Measurements from ENCODE around the gene ETFBKMT.

The ETFBKMT gene

DNA sequence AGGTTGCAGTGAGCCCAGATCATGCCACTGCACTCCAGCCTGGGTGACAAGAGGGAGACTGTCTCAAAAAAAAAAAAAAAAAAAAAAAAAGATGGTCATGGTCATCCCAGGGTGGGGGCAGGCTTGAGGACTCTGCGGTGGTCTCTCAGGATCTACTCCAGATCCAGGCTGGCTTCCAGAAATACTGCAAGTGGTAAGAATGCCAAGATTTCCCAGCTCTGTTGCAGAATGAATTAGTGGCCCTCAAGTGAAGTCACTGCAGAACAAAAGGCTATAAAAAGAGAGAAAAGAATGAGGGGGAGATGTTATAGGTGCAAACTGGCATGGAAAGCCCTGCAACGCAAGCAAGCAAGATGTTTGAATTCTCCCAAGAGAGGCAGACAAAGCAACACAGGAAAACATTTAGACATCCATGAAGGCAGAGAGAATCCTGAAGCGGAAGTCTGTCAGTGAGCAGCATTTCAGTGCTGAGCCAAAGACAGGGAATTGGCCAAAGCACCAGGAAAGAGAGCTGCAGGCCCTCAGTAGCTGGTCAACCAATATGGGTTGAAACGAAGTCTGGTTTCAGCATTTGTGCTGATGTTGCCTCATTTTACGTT, 31.9 kb upstream of the ETFBKMT start:
- Histone ChIP-seq H3K4me2 (ENCODE audit: low read depth, low read length) (no peak overlapping the region), H3K36me3 (replicated peaks; ENCODE audit: insufficient read depth, low read length) (no peaks in the 10 kb centered on the region), H3K9ac (ENCODE audit: low read length) (no peak overlapping the region), H3K9me3 (replicated peaks; ENCODE audit: insufficient read depth, low read length) (no peaks in the 10 kb centered on the region), H3K4me1 (ENCODE audit: low read length) (no peaks in the 10 kb centered on the region), H3K9me2 (replicated peaks; ENCODE audit: insufficient read depth, low read length) (no peaks in the 10 kb centered on the region), H3K27ac (ENCODE audit: low read length) (no peak overlapping the region), H4K20me1 (ENCODE audit: insufficient read depth, low read length) (no peaks in the 10 kb centered on the region), H3K27me3 (replicated peaks; ENCODE audit: insufficient read depth, low read length) (no peaks in the 10 kb centered on the region), H3K79me2 (ENCODE audit: low read length) (no peaks in the 10 kb centered on the region), H3K4me3 (ENCODE audit: low read length) (no peak overlapping the region), H2AFZ (ENCODE audit: low read length) (no peak overlapping the region), H3F3A (ENCODE audit: insufficient read depth, low read length) (no peaks in the 10 kb centered on the region)
- DNase-seq = no peak
- no peak for TF ChIP-seq EZH2phosphoT487 (IDR thresholded peaks at IDR 0.05; ENCODE audit: low read length)
- TF ChIP-seq EZH2 (optimal IDR thresholded peaks at IDR 0.05; ENCODE audit: low read depth, low read length) = no peak
- TF ChIP-seq, protein P1, sequence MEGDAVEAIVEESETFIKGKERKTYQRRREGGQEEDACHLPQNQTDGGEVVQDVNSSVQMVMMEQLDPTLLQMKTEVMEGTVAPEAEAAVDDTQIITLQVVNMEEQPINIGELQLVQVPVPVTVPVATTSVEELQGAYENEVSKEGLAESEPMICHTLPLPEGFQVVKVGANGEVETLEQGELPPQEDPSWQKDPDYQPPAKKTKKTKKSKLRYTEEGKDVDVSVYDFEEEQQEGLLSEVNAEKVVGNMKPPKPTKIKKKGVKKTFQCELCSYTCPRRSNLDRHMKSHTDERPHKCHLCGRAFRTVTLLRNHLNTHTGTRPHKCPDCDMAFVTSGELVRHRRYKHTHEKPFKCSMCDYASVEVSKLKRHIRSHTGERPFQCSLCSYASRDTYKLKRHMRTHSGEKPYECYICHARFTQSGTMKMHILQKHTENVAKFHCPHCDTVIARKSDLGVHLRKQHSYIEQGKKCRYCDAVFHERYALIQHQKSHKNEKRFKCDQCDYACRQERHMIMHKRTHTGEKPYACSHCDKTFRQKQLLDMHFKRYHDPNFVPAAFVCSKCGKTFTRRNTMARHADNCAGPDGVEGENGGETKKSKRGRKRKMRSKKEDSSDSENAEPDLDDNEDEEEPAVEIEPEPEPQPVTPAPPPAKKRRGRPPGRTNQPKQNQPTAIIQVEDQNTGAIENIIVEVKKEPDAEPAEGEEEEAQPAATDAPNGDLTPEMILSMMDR (IDR thresholded peaks at IDR 0.05; ENCODE audit: low read length) = no peak

DNA sequence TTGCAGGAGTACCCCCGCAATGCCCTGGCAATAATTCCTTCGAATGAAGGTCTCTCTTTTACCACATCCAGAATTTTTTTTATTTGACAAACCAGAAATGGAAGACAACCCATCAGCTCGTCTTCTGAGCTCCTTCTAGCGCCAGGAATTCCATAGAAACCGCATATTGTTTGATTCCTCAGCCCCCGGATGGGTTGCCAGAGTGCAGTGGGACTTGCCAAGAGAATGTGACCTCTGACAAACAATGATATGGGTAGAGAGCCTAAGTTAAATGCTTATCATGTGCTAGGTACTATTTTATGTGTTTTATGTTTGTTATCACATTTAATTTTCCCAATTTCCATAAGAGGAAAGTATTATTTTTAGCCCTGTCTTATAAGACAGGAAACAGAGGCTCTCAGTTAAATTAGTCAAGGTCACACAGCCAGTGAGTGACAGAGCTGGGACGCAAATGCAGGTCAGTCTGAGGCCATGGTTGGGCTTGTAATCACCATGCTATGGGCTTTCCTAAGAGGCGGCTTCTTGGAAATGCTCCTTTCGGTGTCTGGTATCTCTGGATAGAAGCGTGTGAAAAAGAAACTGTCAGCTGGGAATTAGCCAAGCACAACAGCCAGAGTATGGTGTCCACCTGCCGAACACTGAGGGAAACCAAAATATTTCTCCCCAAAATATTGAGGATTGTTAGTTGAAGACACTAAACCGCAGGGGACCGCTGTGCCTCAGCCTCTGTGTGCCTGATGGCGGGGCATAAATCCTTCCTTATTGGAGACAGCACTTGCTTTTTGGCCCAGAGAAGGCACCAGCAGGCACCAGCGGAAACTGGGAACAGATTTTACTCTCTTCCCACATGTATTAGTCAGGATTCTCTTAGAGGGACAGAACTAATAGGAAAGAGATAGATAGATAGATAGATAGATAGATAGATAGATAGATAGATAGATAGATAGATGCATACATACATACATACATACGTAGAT, 29.4 kb upstream of the ETFBKMT start:
- DNase-seq = no peak

GRCh38 chr12:31631023-31631724, 28.3 kb upstream of the ETFBKMT start:
- Histone ChIP-seq H3K27ac (ENCODE audit: low read length) (no peak overlapping the region), H3K36me3 (replicated peaks; ENCODE audit: insufficient read depth, low read length) (no peaks in the 10 kb centered on the region), H3K9ac (ENCODE audit: low read length) (no peak overlapping the region), H3K9me2 (replicated peaks; ENCODE audit: insufficient read depth, low read length) (no peaks in the 10 kb centered on the region), H3K4me2 (ENCODE audit: low read depth, low read length) (no peak overlapping the region), H2AFZ (ENCODE audit: low read length) (no peak overlapping the region), H3K9me3 (replicated peaks; ENCODE audit: insufficient read depth, low read length) (no peaks in the 10 kb centered on the region), H3F3A (ENCODE audit: insufficient read depth, low read length) (no peaks in the 10 kb centered on the region), H3K4me1 (ENCODE audit: low read length) (no peaks in the 10 kb centered on the region), H3K79me2 (ENCODE audit: low read length) (no peaks in the 10 kb centered on the region), H3K4me3 (ENCODE audit: low read length) (no peak overlapping the region), H4K20me1 (ENCODE audit: insufficient read depth, low read length) (no peaks in the 10 kb centered on the region), H3K27me3 (replicated peaks; ENCODE audit: insufficient read depth, low read length) (no peaks in the 10 kb centered on the region)
- TF ChIP-seq, protein P1 (IDR thresholded peaks at IDR 0.05; ENCODE audit: low read length) = no peak
- TF ChIP-seq EZH2 (optimal IDR thresholded peaks at IDR 0.05; ENCODE audit: low read depth, low read length) (no peak), EZH2phosphoT487 (IDR thresholded peaks at IDR 0.05; ENCODE audit: low read length) (no peak)
- DNase-seq = no peak

More for the DNA sequence above, 29.4 kb upstream of the ETFBKMT start:
- Histone ChIP-seq H3K9ac (ENCODE audit: low read length) (no peak overlapping the region), H3K36me3 (replicated peaks; ENCODE audit: insufficient read depth, low read length) (no peaks in the 10 kb centered on the region), H3K4me2 (ENCODE audit: low read depth, low read length) (no peak overlapping the region), H3K79me2 (ENCODE audit: low read length) (no peaks in the 10 kb centered on the region), H2AFZ (ENCODE audit: low read length) (no peak overlapping the region), H4K20me1 (ENCODE audit: insufficient read depth, low read length) (no peaks in the 10 kb centered on the region), H3K27me3 (replicated peaks; ENCODE audit: insufficient read depth, low read length) (no peaks in the 10 kb centered on the region), H3K27ac (ENCODE audit: low read length) (no peak overlapping the region), H3K9me2 (replicated peaks; ENCODE audit: insufficient read depth, low read length) (no peaks in the 10 kb centered on the region), H3K4me1 (ENCODE audit: low read length) (no peaks in the 10 kb centered on the region), H3K9me3 (replicated peaks; ENCODE audit: insufficient read depth, low read length) (no peaks in the 10 kb centered on the region), H3F3A (ENCODE audit: insufficient read depth, low read length) (no peaks in the 10 kb centered on the region), H3K4me3 (ENCODE audit: low read length) (no peak overlapping the region)
- TF ChIP-seq, protein P1 (IDR thresholded peaks at IDR 0.05; ENCODE audit: low read length) = no peak
- TF ChIP-seq EZH2phosphoT487 (IDR thresholded peaks at IDR 0.05; ENCODE audit: low read length) = no peak
- TF ChIP-seq EZH2 (optimal IDR thresholded peaks at IDR 0.05; ENCODE audit: low read depth, low read length) = no peak
